Measurements from ENCODE around the gene EXOSC5.

GRCh38 chr19:41362143-41362847, 34.9 kb downstream of the EXOSC5 start:
- TF ChIP-seq CTCF (IDR thresholded peaks at IDR 0.05; ENCODE audit: low read length): no peak
- no peak for TF ChIP-seq EZH2 (IDR thresholded peaks at IDR 0.05; ENCODE audit: borderline replicate concordance, low read length)
